Activated CD8-positive, alpha-beta memory T cell treated with anti-CD3 and anti-CD28 coated beads for 36 hours (primary cell): ENCODE data around the gene MAP1LC3B. TPM values are rescaled to one million over a fixed set of nuclear protein-coding genes. Genes with fewer than 3 reads are reported as not detected.
"Not testable (repeated sequence)": the region's sequence is repeated elsewhere in the genome, so short reads cannot be mapped to it uniquely, and the experiment has no call there.

Source experiments
- CTCF ChIA-PET: fragments of 350-600 bp; sonication (Branson Sonifier 250); formaldehyde crosslinking; loops from one replicate; lab custom pipeline; 2021; ENCODE audit warnings: antibody characterized with exemption; lab: Charles Lee
- POLR2A ChIA-PET: fragments of 350-600 bp; sonication (Branson Sonifier 250); formaldehyde crosslinking; loops from one replicate; lab custom pipeline; 2021; ENCODE audit warnings: antibody characterized with exemption; lab: Charles Lee
- total RNA-seq, 2 experiments: library from RNA; stranded (reverse); gene quantifications; one replicate each; pipeline ENCODE4 v1.2.3, GENCODE V29; 2021

The MAP1LC3B gene
- total RNA-seq, 2 experiments from 2014 or later, result 49.9 to 50.3 TPM

DNA sequence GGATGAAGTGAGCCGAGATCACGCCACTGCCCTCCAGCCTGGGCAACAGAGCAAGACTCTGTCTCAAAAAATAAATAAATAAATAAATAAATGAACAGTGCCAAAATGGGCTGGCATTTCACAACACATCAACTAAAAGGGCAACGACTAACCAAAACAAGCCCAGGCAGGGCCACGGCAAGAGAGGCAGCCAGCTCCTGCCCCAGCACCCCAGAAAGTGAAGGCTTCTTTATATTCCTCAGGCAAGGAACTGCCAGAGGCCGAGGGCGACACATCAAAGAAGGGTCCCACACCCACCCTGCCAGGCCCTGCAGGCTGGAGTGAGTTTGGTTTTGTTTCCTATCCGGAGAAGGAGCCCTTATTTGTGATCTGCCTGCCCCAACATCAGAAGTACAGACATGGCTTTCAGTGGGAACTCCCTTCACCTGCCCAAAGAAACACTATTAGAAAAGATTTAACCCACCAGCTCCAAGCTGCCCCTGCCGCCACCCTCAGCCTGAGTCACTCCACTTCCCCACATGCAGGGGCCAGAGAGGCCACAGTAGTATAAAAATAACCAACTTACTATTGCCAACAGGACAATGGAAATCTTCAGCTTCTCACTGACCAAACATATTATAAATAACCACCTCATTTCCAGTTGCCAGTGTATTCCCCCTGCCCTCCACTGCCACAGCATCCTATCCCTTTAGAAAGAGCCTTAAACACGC is 16.6 kb upstream of the MAP1LC3B start:
- ChIA-PET CTCF (no interaction called here), POLR2A (no interaction called here)

DNA sequence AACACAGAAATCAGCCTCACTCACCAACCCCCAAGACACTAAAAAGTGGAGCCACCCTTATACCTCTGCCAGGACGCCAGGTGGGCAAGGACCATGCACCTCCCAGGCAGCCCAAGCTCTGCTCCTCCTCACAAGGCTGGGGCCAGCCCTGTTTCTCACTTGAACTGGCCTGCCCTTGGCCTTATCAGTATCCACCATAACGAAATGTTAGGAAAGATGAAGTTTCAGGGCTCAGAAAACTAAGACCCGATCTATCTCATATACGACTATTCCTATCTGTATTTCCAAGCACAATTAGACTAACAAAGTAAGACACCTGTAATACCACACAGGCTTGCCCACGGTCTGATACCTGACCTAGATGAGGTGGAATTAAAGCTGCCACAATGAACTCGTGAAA is 15.5 kb upstream of the MAP1LC3B start:
- ChIA-PET CTCF (no interaction called here), POLR2A (interaction anchor here (0.6 kb wide), 1 partner anchor 822 kb away, joined by 3 read pairs; the partner anchor contains the start of gene MTHFSD)

DNA sequence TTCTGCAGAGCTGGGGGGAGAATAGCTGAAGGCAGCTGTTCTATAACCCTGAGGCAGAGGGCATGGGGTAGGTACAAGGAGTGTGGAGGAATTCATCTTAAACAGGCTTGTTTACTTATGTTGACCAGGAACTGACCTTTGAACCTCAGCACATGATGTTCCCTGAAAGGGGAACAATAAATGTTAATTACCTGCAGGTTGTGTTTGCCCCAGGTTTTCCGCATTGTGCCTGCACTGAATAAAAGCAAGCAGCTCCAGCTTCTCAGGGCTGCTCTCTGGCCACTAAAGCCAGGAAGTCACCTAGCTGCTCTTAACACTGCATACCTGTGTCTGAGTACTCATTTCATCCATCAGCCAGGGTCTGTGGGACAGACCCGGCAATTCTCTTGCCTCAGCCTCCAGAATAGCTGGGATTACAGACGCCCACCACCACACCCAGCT is 12.8 kb upstream of the MAP1LC3B start:
- POLR2A ChIA-PET, result not testable (repeated sequence)
- CTCF ChIA-PET, result interaction anchor here (1.1 kb wide), 1 partner anchor 62 kb away, joined by 3 read pairs; the partner anchor contains the start of gene C16orf95

DNA sequence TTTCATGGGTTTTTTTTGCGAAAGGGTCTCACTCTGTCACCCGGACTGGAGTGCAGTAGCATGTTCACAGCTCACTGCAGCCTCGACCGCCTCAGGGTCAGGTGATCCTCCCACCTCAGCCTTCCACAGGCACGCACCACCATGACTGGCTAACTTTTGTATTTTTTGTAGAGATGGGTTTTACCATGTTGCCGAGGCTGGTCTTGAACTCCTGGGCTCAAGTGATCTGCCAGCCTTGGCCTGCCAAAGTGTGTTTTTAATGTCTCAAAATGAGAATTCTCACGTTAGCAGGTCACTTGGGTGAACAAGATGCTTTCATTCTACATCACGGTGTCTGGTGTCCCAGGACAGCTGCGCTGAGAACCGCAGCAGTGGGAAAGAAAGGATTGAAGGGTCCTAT is 11.7 kb upstream of the MAP1LC3B start:
- ChIA-PET POLR2A (interaction anchor here (0.7 kb wide), 1 partner anchor 62 kb away, joined by 5 read pairs; no protein-coding TSS in a partner anchor), CTCF (interaction anchor here (0.7 to 1.3 kb wide), 2 partner anchors 13 to 28 kb away, joined by 3 to 5 read pairs; no protein-coding TSS in a partner anchor)

DNA sequence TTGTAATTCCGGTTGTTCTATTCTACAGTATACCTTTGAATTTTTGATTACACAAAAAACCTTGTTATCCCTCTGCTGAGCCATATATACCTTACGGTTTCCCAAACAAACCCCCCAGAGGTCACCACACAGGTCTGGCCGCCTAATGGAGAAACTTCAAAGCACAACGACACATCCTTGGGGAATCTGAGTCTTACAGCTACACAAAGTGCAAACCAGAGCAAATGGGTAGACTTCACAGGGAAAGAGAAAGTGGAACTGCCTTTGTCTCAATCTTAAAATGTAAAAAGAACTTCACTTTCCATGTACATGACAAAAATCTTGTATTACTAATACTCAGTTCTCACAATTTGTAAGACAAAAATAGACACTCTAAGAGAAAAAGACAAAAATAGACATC is 11.3 kb upstream of the MAP1LC3B start:
- POLR2A ChIA-PET, result interaction anchor here (0.7 kb wide), 1 partner anchor 62 kb away, joined by 5 read pairs; no protein-coding TSS in a partner anchor
- CTCF ChIA-PET, result interaction anchor here (1.3 kb wide), 1 partner anchor 12 kb away, joined by 5 read pairs; no protein-coding TSS in a partner anchor

DNA sequence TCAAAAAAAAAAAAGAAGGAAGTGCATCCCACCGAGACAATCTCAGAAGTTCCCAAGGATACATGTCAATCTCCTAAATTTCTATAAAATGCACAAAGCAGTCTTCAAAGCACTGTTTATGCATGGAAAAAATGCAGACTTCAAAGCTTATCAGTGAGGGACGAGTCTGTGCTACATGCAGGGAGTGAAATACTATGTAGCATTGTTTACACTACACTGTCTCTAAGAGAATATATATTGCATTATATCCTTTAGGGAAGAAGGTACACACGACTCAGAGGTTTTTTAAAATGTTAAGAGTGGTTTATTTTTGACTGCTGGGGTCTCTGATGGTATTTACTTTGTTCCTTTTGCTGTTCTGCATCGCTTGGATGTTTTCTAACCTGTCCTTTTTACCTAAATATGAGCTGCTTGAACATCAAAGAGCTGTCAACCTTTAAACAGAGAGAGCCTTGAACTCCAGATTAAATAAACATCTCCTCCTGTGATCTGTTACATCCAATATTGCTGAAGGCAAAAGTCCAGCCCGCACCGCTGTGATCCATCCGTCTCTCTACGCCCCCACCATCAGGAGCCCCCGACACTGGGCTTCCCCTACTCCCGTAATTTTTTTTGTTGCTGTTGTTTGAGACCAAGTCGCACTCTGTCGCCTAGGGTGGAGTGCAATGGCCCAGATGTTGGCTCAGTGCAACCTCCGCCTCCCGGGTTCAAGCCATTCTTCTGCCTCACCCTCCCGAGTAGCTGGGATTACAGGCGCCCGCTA is 9.9 kb upstream of the MAP1LC3B start:
- CTCF ChIA-PET, result interaction anchor here (1.0 to 3.3 kb wide), 3 partner anchors 12 to 254 kb away, joined by 4 to 19 read pairs (median 5); no protein-coding TSS in a partner anchor
- POLR2A ChIA-PET, result interaction anchor here (2.1 kb wide), 1 partner anchor 65 kb away, joined by 17 read pairs; the partner anchor contains the start of gene C16orf95

DNA sequence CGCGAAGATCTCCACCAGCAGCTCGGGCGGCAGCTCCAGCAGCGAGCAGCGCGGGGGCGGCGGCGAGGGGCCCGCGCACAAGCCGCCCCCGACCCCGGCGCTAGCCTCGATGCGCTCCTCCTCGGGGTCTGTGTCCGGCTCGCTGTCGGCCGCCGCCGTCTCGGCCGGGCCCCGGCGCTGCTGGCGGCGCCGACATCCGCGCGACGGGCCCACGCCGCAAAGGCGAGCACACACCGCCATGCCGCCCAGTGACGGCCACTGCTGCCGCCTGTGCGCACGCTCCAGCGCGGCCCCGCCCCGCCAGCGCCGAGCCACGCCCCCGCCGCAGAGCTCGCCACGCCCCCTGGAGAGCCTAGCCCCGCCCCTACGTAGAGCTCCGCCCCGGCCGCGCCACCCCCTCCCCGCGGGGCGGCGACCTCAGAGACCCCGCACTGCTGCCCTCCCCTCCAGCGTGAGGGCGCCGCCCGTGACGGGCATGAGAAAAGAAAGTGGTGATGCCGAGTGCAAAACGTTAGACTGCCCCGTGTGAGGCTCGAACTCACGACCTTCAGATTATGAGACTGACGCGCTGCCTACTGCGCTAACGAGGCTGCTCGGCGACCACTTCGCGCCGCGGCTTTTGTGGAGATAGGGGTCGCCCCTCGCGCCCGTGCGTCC is 8.5 kb upstream of the MAP1LC3B start, which contains the start of gene FBXO31:
Gene FBXO31, minus strand, starts transcription at position 272 of the 657 bp plus-strand sequence. Its CDS starts 32 bp downstream, at position 240.
- CTCF ChIA-PET, result interaction anchor here (1.7 to 3.3 kb wide), 3 partner anchors 11 to 86 kb away, joined by 4 to 19 read pairs (median 11); partner anchors contain the start of gene C16orf95

DNA sequence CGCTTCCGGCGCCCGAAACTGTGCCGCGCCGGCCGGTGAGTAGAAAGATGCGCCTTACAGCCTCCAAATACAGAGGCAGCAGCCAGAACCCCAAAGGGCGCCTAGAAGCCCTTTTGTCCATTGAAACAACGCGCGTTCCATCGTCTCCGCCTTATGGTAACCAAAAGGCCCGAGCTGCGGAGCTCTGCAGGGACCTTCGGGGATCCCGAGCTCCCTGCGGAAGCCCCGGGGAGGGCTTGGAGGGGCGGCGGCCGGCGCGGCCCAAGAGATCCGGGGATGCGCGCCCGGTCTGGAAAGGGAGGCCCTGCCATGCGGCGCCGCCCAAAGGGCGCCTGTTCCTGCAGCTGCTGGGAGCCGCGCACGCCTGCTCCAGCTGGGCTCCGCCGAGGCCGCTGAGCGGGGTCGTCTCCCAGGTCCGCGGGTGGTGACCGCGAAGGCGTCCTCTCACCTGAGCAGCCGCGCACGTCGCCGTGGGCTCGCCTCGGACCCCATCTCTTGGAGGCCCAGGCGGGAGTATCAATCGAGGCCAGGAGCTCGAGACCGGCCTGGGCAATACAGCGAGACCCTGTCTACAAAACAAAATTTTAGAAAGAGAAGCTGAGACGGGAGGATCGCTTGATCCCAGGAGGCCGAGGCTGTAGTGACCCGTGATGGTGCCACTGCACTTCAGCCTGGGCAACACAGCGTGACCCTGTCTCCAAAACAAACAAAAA is 7.8 kb upstream of the MAP1LC3B start:
- CTCF ChIA-PET, result interaction anchor here (1.7 to 3.3 kb wide), 3 partner anchors 10 to 86 kb away, joined by 4 to 19 read pairs (median 11); partner anchors contain the start of gene C16orf95
- POLR2A ChIA-PET, result interaction anchor here (1.1 to 2.1 kb wide), 4 partner anchors 9 to 107 kb away, joined by 4 to 17 read pairs (median 10); partner anchors contain the start of genes C16orf95 and MAP1LC3B

More for the DNA sequence above, 8.5 kb upstream of the MAP1LC3B start, which contains the start of gene FBXO31:
- POLR2A ChIA-PET, result interaction anchor here (0.6 to 2.1 kb wide), 6 partner anchors 9 to 382 kb away, joined by 3 to 17 read pairs (median 4); partner anchors contain the start of genes C16orf95, KLHDC4 and MAP1LC3B

DNA sequence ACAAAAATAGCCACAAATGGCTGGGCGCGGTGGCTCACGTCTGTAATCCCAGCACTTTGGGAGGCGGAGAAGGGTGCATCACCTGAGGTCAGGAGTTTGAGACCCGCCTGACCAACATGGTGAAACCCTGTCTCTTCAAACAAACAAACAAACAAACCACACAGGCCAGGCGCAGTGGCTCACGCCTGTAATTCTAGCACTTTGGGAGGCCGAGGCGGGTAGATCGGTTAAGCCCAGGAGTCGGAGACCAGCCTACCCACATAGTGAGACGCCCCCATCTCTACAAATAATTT is 7.3 kb upstream of the MAP1LC3B start:
- CTCF ChIA-PET, result interaction anchor here (2.0 to 3.3 kb wide), 2 partner anchors 10 to 68 kb away, joined by 11 to 19 read pairs; partner anchors contain the start of gene C16orf95
- POLR2A ChIA-PET, result not testable (repeated sequence)

DNA sequence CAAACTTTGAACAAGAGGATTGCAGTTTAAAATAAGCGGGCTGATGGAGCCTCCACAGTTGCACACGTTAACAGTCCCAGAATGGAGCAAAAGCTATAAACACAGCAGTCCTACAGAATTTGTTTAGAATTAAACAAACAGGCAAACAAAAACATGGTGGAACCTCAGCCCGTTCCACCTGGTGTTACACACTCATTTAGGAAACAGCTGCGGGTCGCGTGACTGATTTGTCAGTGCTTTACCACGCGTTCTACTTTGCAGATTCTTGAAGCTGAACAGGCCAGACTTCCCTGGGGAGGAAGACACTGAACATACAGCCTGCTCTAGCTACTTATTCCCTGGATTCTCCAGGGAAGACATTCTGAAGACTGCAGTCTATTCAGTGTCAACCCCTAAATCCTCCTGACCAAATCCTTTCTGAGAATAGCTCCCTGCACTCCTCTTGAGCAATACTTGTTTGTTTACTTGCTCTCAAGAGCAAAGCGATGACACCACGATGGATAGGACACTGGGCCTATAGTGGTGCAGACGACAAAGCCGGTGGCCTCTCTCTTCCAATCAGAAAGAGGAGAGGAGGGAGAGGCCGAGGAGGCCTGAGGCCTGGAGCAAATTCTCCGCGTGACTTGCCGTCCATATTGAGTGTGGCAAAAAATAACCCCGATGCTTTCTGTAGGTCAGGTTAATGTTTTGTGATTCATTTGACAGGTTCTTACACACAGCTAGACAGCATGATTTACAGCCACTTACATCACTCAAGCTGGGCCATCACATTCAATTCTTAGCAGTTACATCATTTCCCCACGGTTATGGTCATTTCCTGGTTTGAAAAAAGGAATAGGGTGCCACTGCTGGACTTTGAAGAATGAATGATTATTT is 4.0 kb upstream of the MAP1LC3B start:
- ChIA-PET POLR2A (no interaction called here), CTCF (interaction anchor here (1.0 to 1.2 kb wide), 2 partner anchors 248 to 393 kb away, joined by 3 to 9 read pairs; no protein-coding TSS in a partner anchor)

DNA sequence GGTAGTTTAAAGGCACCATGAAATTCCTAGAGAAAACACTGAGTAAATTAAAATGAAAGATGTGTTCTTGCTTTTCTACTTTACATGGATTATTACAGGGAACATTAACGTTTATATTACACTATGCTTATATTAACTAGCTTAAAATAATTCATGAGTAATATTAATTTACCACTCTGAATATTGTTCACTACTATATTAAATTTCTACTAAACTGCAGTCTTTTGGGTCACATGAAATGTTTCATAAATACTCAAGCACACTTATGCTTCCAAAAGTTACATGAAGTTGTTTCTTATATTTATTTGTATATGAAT is 3.4 kb upstream of the MAP1LC3B start:
- ChIA-PET POLR2A (no interaction called here), CTCF (no interaction called here)

DNA sequence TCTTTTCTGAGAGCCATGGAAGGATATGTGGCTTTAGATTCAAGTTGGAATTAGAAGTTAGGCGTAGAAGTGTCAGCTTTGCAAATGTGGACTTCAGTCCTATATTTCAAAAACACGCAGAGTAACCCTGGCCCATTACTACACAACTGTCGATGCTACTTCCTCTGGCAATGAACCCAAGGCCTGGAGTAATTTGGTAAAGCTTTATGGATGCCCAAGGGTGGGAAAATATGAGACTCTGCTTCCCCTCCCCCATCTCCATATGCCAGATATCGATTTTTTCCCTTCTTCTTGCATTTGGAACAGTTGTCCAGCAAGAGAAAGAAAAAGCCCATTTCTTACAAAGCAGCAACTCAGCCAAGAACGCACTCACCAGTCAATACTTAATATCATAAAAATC is 2.9 kb upstream of the MAP1LC3B start:
- ChIA-PET POLR2A (no interaction called here), CTCF (no interaction called here)

DNA sequence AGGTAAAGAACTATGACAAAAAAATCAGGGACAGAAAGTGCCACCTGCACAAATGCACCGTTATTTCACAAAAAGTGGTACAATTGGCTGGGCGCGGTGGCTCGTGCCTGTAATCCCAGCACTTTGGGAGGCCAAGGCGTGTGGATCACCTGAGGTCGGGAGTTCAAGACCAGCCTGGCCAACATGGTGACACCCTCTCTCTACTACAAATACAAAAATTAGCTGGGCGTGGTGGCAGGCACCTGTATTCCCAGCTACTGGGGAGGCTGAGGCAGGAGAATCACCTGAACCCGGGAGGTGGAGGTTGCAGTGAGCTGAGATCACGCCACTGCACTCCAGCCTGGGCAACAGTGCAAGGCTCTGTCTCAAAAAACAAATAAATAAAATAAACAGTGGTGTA is 2.2 kb upstream of the MAP1LC3B start:
- CTCF ChIA-PET, POLR2A ChIA-PET: not testable (repeated sequence)

DNA sequence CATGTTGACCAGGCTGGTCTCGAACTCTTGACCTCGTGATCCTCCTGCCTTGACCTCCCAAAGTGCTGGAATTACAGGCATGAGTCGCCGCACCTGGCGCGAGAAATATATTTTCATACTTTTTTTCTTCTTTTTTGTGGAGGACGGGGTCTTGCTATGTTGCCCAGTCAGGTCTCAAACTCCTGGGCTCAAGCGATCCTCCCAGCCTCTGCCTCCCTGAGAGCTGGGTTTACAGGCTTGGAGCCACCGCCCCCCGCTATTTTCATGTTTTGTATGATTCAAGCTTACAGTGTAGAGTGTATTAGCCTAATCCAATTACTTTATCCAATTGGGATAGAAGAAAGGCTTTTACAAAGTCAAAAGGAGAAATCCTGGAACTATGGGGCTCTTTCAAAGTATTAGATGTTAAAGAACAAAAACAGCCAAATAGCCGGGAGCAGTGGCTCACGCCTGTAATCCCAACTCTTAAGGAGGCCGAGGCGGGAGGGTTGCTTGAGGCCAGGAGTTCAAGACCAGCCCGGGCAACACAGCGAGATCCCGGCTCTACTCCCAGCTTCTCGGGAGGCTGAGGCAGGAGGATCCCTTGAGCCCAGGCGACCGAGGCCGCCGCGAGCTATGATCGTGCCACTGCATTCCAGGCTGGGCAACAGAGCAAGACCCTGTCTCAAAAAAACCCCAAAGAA is 1.4 kb upstream of the MAP1LC3B start:
- CTCF ChIA-PET, result interaction anchor here (1.0 kb wide), 1 partner anchor 246 kb away, joined by 3 read pairs; no protein-coding TSS in a partner anchor
- POLR2A ChIA-PET, result interaction anchor here (0.7 kb wide), 1 partner anchor 1932 kb away, joined by 3 read pairs; no protein-coding TSS in a partner anchor

DNA sequence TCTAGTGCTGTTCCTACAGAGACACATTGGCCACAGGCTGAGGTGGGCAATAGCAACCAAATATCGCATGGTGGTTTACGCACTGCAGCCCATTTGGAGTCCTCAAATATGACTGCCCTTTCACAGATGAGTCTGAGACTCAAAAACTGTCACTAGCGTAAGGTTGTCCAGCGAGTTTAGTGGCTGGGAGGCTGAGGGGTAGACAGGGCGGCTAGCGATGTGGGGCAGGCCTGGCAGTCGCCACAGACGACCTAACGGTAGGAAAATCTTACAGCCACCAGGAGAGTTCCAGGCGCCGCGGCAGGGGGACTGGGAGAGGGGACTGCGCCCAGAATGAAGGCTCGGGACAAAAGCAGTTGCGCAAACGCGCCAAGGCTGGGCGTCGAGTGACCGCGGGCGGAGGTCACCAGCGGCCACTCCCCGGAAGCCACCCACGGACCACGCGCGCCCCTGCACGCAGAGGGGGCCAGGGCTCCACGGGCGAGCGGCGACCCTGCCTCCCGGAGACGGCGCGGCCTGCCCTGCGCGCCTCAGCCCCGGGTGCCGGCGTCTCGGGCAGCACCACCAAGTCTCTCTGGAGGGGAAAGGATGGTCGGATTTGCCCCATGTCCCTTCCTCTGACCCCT is 699 bp upstream of the MAP1LC3B start:
- ChIA-PET POLR2A (no interaction called here), CTCF (interaction anchor here (1.0 kb wide), 1 partner anchor 245 kb away, joined by 3 read pairs; no protein-coding TSS in a partner anchor)
